Testis (tissue), 2 donors: ENCODE data around the gene RAB42.

ENCODE experiments used
- CTCF ChIP-seq, 3 experiments: fragments of 450-650 bp in 2 of 3; fragments of 200-600 bp in 1 of 3; sonication (generic) in 1 of 3; IDR thresholded peaks; one replicate each; pipeline ENCODE4 v1.5.1; 2016 to 2019; ENCODE audit warnings: antibody characterized with exemption in 3 of 3, mild to moderate bottlenecking in 2 of 3, moderate library complexity in 1 of 3
- POLR2A ChIP-seq: fragments of 450-650 bp; IDR thresholded peaks from one replicate; pipeline ENCODE4 v1.6.1; 2017; ENCODE audit warnings: antibody characterized with exemption, mild to moderate bottlenecking, moderate library complexity

GRCh38 chr1:28566931-28567330 lies 25.1 kb upstream of the RAB42 start:
- no peak for TF ChIP-seq CTCF (IDR thresholded peaks at IDR 0.05)
- TF ChIP-seq POLR2A, result no peak
